D721Med (cell line): ENCODE results near the gene WDR45B.

Experiments
- DNase-seq: peaks from one replicate; pipeline ENCODE4 v3.0.0; 2011; ENCODE audit warnings: low spot score; ENCODE audit not compliant: insufficient read length
- FAIRE-seq: peaks from 2 replicates; lab custom pipeline; 2011; peaks lifted over from hg19 to GRCh38; lab: Jason Lieb, UNC
- TF ChIP-seq, protein P1 (sequence below): IDR thresholded peaks from 2 replicates; pipeline ENCODE4 v1.5.1; 2012; ENCODE audit warnings: mild to moderate bottlenecking, control low read depth; ENCODE audit not compliant: insufficient read depth; ENCODE audit errors: missing control alignments

WDR45B gene

GRCh38 chr17:82639628-82640027 lies 8.6 kb downstream of the WDR45B start:
- TF ChIP-seq, protein P1, sequence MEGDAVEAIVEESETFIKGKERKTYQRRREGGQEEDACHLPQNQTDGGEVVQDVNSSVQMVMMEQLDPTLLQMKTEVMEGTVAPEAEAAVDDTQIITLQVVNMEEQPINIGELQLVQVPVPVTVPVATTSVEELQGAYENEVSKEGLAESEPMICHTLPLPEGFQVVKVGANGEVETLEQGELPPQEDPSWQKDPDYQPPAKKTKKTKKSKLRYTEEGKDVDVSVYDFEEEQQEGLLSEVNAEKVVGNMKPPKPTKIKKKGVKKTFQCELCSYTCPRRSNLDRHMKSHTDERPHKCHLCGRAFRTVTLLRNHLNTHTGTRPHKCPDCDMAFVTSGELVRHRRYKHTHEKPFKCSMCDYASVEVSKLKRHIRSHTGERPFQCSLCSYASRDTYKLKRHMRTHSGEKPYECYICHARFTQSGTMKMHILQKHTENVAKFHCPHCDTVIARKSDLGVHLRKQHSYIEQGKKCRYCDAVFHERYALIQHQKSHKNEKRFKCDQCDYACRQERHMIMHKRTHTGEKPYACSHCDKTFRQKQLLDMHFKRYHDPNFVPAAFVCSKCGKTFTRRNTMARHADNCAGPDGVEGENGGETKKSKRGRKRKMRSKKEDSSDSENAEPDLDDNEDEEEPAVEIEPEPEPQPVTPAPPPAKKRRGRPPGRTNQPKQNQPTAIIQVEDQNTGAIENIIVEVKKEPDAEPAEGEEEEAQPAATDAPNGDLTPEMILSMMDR, result no peak
- no peak for FAIRE-seq
- no peak for DNase-seq

DNA sequence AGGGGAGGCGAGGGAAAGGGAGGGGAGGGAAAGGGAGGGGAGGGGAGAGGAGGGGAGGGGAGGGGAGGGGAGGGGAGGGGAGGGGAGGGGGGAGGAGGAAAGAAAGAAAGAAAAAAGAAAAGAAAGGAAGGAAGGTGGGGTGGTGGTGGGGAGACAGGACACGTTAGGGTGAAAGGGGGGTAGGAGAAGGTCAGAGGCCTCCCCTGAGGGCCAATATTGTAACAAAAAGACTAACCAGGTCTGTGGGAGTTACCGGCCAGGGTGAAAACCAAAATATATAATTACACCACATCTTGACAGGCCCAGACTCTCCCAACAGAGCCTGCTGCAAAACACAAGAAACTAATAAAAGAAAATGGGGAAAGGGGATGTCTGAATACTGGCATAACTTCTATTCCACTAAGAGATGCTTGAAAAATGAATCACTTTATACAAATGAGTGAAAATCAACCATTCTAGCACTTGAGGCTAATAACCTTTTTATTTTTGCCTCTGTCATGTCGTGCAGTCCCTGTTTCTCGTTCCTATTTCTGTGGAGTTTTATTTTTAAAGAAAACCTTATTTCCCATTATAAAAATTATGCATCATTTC lies 10.0 kb downstream of the WDR45B start:
- TF ChIP-seq, protein P1, result no peak
- DNase-seq, result no peak
- no peak for FAIRE-seq

- FAIRE-seq (no peak), DNase-seq (no peak)
- TF ChIP-seq, protein P1, result no peak
Observed at GRCh38 chr17:82636626-82637598, 11.3 kb downstream of the WDR45B start.

DNA sequence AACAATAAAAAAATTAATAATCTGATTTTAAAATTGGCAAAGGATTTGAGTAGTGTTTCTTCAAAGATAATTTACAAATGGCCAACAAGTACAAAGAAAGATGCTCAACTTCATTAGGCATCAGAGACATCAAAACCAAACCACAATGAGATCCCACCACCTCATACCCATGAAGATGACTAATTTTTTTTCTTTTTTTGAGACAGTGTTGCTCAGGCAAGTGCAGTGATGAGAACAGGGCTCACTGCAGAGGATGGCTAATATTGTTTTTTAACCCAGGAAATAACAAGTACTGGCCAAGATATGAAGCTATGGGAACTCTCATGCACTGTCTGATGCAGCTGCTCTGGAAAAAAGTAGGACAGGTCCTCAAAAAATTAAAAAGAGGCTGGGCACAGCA lies 14.9 kb downstream of the WDR45B start:
- DNase-seq, result no peak
- no peak for FAIRE-seq
- TF ChIP-seq, protein P1, result no peak

DNA sequence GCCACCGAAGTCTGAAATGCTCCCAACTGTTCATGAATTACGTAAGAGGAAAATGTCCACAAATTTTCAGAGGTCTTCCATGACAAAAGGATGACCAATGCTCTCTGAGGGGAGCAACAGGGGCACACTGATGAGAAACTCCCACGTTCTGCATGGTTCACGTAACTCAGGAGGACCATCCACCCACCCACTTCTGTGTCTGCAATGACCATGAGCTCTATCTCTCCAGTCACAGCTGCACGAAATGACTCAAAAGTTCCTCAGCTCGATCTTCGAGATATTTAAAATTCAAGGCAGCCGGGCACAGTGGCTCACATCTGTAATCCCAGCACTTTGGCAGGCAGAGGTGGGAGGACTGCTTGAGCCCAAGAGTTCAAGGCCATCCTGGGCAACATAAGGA lies 15.8 kb downstream of the WDR45B start:
- TF ChIP-seq, protein P1, result no peak
- no peak for DNase-seq
- FAIRE-seq, result no peak

DNA sequence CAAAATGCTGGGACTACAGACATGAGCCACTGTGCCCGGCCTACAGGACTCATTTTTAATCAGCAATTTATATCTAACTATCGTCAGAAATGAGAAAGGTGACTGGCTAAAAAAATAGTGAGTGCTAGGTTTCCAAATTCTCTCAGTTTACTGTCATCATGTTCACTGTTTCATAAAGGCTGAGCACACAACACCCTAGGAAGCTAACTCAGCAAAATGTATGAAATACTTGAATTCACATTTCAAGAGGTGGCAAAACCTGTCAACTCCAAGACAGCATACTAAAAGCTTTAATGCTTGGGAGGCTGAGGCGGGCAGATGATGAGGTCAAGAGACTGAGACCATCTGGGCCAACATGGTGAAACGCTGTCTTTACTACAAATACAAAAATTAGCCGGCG lies 16.7 kb downstream of the WDR45B start:
- DNase-seq (no peak), FAIRE-seq (no peak)
- TF ChIP-seq, protein P1, result no peak
